Measurements from ENCODE around the gene ARHGEF16. TPM values are rescaled to one million over a fixed set of nuclear protein-coding genes. Genes with fewer than 3 reads are reported as not detected.

ARHGEF16 gene
- polyA plus RNA-seq, 1 of the 3 experiments (the other 2 are of a cell fraction) = 0.18 TPM

GRCh38 chr1:3515272-3515671, 60.8 kb downstream of the ARHGEF16 start:
- Histone ChIP-seq H3K36me3 (replicated peaks in 1 of 2; ENCODE audit: control insufficient read depth in 1 of 2, insufficient read depth in 2 of 2, low read length in 1 of 2) (no peaks in the 10 kb centered on the region), H3K27ac (ENCODE audit: low read depth in 2 of 2, low read length in 1 of 2) (no peak overlapping the region; a peak in 1 of 4 replicates), H3K4me1 (ENCODE audit: control insufficient read depth in 1 of 2, insufficient read depth in 2 of 2, low read depth in 1 of 2, low read length in 1 of 2) (peaks cover 0 to 49% of the 10 kb centered on the region in 2 experiments; a peak in 1 of 4 replicates), H3K9ac (no peak overlapping the region), H3F3A (replicated peaks; ENCODE audit: insufficient read depth) (no peaks in the 10 kb centered on the region), H3K79me2 (ENCODE audit: insufficient read depth) (no peaks in the 10 kb centered on the region), H3K9me3 (no peaks in the 10 kb centered on the region), H4K20me1 (ENCODE audit: insufficient read depth) (no peaks in the 10 kb centered on the region), H3K9me2 (no peaks in the 10 kb centered on the region), H3K27me3 (ENCODE audit: insufficient read depth) (no peaks in the 10 kb centered on the region), H3K4me3 (ENCODE audit: low read depth in 2 of 2, low read length in 1 of 2) (no peak overlapping the region), H2AFZ (ENCODE audit: low read depth) (no peak overlapping the region), H3K4me2 (no peak overlapping the region)
- no peak for TF ChIP-seq TCF12 (IDR thresholded peaks at IDR 0.05)
- no peak for TF ChIP-seq IRF3 (IDR thresholded peaks at IDR 0.05; ENCODE audit: low read depth, low read length)
- TF ChIP-seq EP300 (IDR thresholded peaks at IDR 0.05; ENCODE audit: borderline replicate concordance in 1 of 2, low read depth in 1 of 2, low read length in 1 of 2) = no peak
- no peak for TF ChIP-seq REST (IDR thresholded peaks at IDR 0.05; ENCODE audit: low read depth, low read length)
- no peak for TF ChIP-seq NRF1 (IDR thresholded peaks at IDR 0.05; ENCODE audit: low read depth, low read length)
- no peak for TF ChIP-seq USF1 (IDR thresholded peaks at IDR 0.05; ENCODE audit: borderline replicate concordance, low read depth)
- TF ChIP-seq RAD21 (IDR thresholded peaks at IDR 0.05; ENCODE audit: low read length) = no peak
- TF ChIP-seq FOXJ3 (CRISPR knock-in tag; IDR thresholded peaks at IDR 0.05) = no peak
- TF ChIP-seq RCOR1 (IDR thresholded peaks at IDR 0.05; ENCODE audit: low read length) = no peak
- no peak for TF ChIP-seq ZBTB33 (IDR thresholded peaks at IDR 0.05; ENCODE audit: borderline replicate concordance, low read depth)
- no peak for TF ChIP-seq PBX3 (IDR thresholded peaks at IDR 0.05)
- TF ChIP-seq SIN3A (IDR thresholded peaks at IDR 0.05; ENCODE audit: borderline replicate concordance, low read depth, low read length) = no peak
- TF ChIP-seq ELF1 (IDR thresholded peaks at IDR 0.05) = no peak
- ChIA-PET CTCF (interaction anchor here (1.3 to 1.7 kb wide), 5 partner anchors 10 to 113 kb away, joined by 3 to 5 read pairs (median 4); no protein-coding TSS in a partner anchor), POLR2A (no interaction called here)
- 86% methylated on average over 8 of the region's 12 CpGs for WGBS (ENCODE audit: low lambda C conversion rate)
- no peak for DNase-seq

All from SK-N-SH (cell line).